ENCODE measurements around the gene MYH13.

The MYH13 gene

GRCh38 chr17:10344816-10345215, 28.0 kb downstream of the MYH13 start:
- no peak for DNase-seq (ENCODE audit: low read depth)

GRCh38 chr17:10339051-10339450, 33.8 kb downstream of the MYH13 start:
- DNase-seq (ENCODE audit: low read depth), result no peak

GRCh38 chr17:10337976-10338375, 34.8 kb downstream of the MYH13 start:
- DNase-seq (ENCODE audit: low read depth), result no peak

GRCh38 chr17:10337136-10337535, 35.7 kb downstream of the MYH13 start:
- no peak for DNase-seq (ENCODE audit: low read depth)

- no peak for DNase-seq (ENCODE audit: low read depth)
These were observed 36.4 kb downstream of the MYH13 start for GRCh38 chr17:10336393-10336792.

GRCh38 chr17:10332515-10332914, 40.3 kb downstream of the MYH13 start:
- no peak for DNase-seq (ENCODE audit: low read depth)

GRCh38 chr17:10328971-10329923, 43.6 kb downstream of the MYH13 start:
- no peak for DNase-seq (ENCODE audit: low read depth)

GRCh38 chr17:10328206-10328605, 44.6 kb downstream of the MYH13 start:
- no peak for DNase-seq (ENCODE audit: low read depth)

GRCh38 chr17:10327640-10328039, 45.2 kb downstream of the MYH13 start:
- peak; percentile 7 for DNase-seq (ENCODE audit: low read depth)

- no peak for DNase-seq (ENCODE audit: low read depth)
These were observed 47.6 kb downstream of the MYH13 start for GRCh38 chr17:10325031-10325695.

- DNase-seq (ENCODE audit: low read depth), result no peak
These were observed 48.8 kb downstream of the MYH13 start for GRCh38 chr17:10323812-10324610.

- DNase-seq (ENCODE audit: low read depth), result no peak
These were observed 54.3 kb downstream of the MYH13 start for GRCh38 chr17:10318535-10318934.

- DNase-seq (ENCODE audit: low read depth), result no peak
These were observed 55.3 kb downstream of the MYH13 start for GRCh38 chr17:10317543-10317834.

GRCh38 chr17:10316801-10317542, 55.8 kb downstream of the MYH13 start:
- DNase-seq (ENCODE audit: low read depth), result no peak

- DNase-seq (ENCODE audit: low read depth), result no peak
These were observed 58.5 kb downstream of the MYH13 start for GRCh38 chr17:10314329-10314728.

GRCh38 chr17:10313037-10313672, 59.7 kb downstream of the MYH13 start:
- no peak for DNase-seq (ENCODE audit: low read depth)

- DNase-seq (ENCODE audit: low read depth), result no peak
These were observed 61.7 kb downstream of the MYH13 start for GRCh38 chr17:10311131-10311530.

- DNase-seq (ENCODE audit: low read depth), result no peak
These were observed 63.5 kb downstream of the MYH13 start for GRCh38 chr17:10309003-10309974.

GRCh38 chr17:10306585-10306984, 66.2 kb downstream of the MYH13 start:
- DNase-seq (ENCODE audit: low read depth), result no peak

GRCh38 chr17:10305398-10305797, 67.4 kb downstream of the MYH13 start:
- no peak for DNase-seq (ENCODE audit: low read depth)
